Measurements from ENCODE around the gene EPYC. TPM values are rescaled to one million over a fixed set of nuclear protein-coding genes. Genes with fewer than 3 reads are reported as not detected.
A peak's percentile ranks its signal among the peaks of the same experiment; 100 is the strongest.

The EPYC gene
- total RNA-seq, 2 experiments from 2014 or later = not detected

DNA sequence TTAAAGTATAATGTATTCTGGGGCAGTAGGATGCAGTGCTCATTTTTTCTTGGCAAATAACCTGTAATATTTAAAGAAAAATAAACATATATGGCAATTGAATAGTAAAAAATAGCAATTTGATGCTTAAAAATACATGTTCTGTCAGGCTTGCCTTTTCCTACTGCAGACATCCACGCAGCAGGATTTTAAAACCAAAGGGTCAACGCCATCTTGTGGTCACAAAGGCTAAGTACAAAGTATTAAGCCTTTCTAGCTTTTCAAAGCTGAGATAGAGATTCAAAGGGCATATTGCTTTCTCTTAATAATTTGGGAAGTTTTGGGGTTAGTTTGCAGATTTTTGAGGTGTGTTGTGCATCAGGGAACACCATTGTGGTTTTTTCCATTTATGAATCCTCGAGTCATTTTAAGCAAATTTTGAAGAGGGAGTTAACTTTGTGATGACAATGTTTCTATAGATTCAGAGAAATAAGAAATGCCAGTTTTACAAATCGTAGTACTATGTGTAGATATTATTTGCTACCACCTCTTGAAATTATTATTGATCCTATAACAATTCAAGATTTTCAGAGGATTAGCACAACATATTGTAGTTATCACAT is 45.1 kb downstream of the EPYC start:
- H3K27ac Mint-ChIP-seq = no peak overlapping the region
- H3K27me3 Mint-ChIP-seq = peaks cover 6% of the 10 kb centered on the region
- no peak for DNase-seq
- H3K4me1 Mint-ChIP-seq = no peaks in the 10 kb centered on the region
- H3K36me3 Mint-ChIP-seq = no peaks in the 10 kb centered on the region
- H3K9me3 Mint-ChIP-seq = no peaks in the 10 kb centered on the region
- no peak overlapping the region for H3K4me3 Mint-ChIP-seq
- POLR2A ChIA-PET = no interaction called here
- peak; percentile 56 for ATAC-seq (ENCODE audit: low read depth)

DNA sequence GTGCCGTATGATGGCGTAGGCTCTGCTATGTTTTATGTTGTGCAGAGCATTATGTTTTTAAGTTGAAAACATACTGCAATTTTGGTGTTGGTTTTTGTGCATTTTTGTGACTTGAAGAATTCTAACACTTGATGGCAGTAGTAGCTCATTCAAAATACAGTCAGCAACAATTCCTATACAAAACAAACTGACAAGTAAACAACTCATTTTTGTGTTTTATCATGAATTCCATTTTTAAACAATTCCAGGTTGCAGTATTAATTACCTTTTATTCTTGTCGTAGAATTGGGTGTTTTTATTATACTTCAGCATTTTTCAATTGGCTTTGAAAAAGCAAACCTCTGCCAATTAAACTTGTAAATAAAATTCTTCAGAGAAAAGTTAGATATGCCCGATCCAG is 45.7 kb downstream of the EPYC start:
- POLR2A ChIA-PET = no interaction called here
- Mint-ChIP-seq H3K9me3 (no peaks in the 10 kb centered on the region), H3K36me3 (no peaks in the 10 kb centered on the region), H3K27ac (no peak overlapping the region), H3K4me3 (no peak overlapping the region), H3K27me3 (peaks cover 6% of the 10 kb centered on the region), H3K4me1 (no peaks in the 10 kb centered on the region)
- ATAC-seq (ENCODE audit: low read depth) (no peak), DNase-seq (no peak)

GRCh38 chr12:90958347-90958746 is 46.4 kb downstream of the EPYC start:
- H3K9me3 Mint-ChIP-seq = no peaks in the 10 kb centered on the region
- H3K36me3 Mint-ChIP-seq = no peaks in the 10 kb centered on the region
- POLR2A ChIA-PET = no interaction called here
- no peak overlapping the region for H3K4me3 Mint-ChIP-seq
- no peak overlapping the region for H3K27ac Mint-ChIP-seq
- DNase-seq (no peak), ATAC-seq (ENCODE audit: low read depth) (no peak)
- peaks cover 2% of the 10 kb centered on the region for H3K4me1 Mint-ChIP-seq
- H3K27me3 Mint-ChIP-seq = peaks cover 6% of the 10 kb centered on the region

GRCh38 chr12:90954921-90955320 is 49.9 kb downstream of the EPYC start, which contains the start of gene CCER1:
CCER1 (minus strand) TSS chr12:90955176; CDS start chr12:90954742, 434 bp downstream.
- POLR2A ChIA-PET = no interaction called here
- H3K27ac Mint-ChIP-seq = no peak within 1 kb of the TSS
- ATAC-seq (ENCODE audit: low read depth) (no peak), DNase-seq (no peak)
- H3K9me3 Mint-ChIP-seq = no peaks in the 10 kb centered on the region
- H3K27me3 Mint-ChIP-seq = peaks cover 11% of the 10 kb centered on the region
- H3K4me1 Mint-ChIP-seq = peaks cover 2% of the 10 kb centered on the region
- no peak within 1 kb of the TSS for H3K4me3 Mint-ChIP-seq
- H3K36me3 Mint-ChIP-seq = no peaks in the 10 kb centered on the region

DNA sequence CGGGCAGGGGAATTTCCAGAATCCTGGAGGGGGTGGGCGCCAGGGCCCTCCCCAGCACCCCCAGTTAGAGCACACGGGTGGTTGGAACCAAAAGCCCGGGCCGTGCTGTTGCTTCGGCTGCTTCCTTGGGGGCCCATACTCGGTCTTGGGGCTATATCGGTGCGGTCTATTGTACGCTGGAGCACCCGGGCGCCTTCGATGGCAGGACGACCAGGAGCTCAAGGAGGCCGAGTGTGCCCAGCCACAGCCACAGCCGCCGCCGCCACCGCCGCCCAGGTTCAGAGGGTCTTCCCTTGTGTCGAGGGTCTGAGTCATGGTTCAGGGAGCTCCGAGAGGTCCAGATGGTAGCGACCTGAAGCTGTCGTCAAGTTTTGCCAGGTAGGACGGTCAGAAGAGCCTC is 50.3 kb downstream of the EPYC start:
- Mint-ChIP-seq H3K36me3 (no peaks in the 10 kb centered on the region), H3K4me3 (no peak overlapping the region), H3K9me3 (no peaks in the 10 kb centered on the region), H3K27ac (no peak overlapping the region), H3K4me1 (peaks cover 2% of the 10 kb centered on the region), H3K27me3 (peaks cover 9% of the 10 kb centered on the region)
- POLR2A ChIA-PET = no interaction called here
- no peak for ATAC-seq (ENCODE audit: low read depth)
- no peak for DNase-seq

- Mint-ChIP-seq H3K27ac (no peak overlapping the region), H3K4me3 (no peak overlapping the region), H3K27me3 (peaks cover 9% of the 10 kb centered on the region), H3K36me3 (no peaks in the 10 kb centered on the region), H3K9me3 (no peaks in the 10 kb centered on the region), H3K4me1 (peaks cover 2% of the 10 kb centered on the region)
- DNase-seq (no peak), ATAC-seq (ENCODE audit: low read depth) (no peak)
- POLR2A ChIA-PET = no interaction called here
Observed at GRCh38 chr12:90953956-90954421, 50.8 kb downstream of the EPYC start.

GRCh38 chr12:90951432-90952105 is 53.2 kb downstream of the EPYC start:
- peaks cover 9% of the 10 kb centered on the region for H3K27me3 Mint-ChIP-seq
- no peak for ATAC-seq (ENCODE audit: low read depth)
- peaks cover 2% of the 10 kb centered on the region for H3K4me1 Mint-ChIP-seq
- H3K36me3 Mint-ChIP-seq = no peaks in the 10 kb centered on the region
- H3K27ac Mint-ChIP-seq = no peak overlapping the region
- POLR2A ChIA-PET = no interaction called here
- no peaks in the 10 kb centered on the region for H3K9me3 Mint-ChIP-seq
- DNase-seq = no peak
- H3K4me3 Mint-ChIP-seq = no peak overlapping the region

- Mint-ChIP-seq H3K4me1 (no peaks in the 10 kb centered on the region), H3K4me3 (no peak overlapping the region)
- POLR2A ChIA-PET = no interaction called here
Observed at GRCh38 chr12:90947869-90948268, 56.9 kb downstream of the EPYC start.

GRCh38 chr12:90945070-90945649 is 59.6 kb downstream of the EPYC start:
- Mint-ChIP-seq H3K4me1 (no peaks in the 10 kb centered on the region), H3K36me3 (no peaks in the 10 kb centered on the region), H3K27ac (no peak overlapping the region), H3K27me3 (peaks cover 3% of the 10 kb centered on the region), H3K4me3 (no peak overlapping the region), H3K9me3 (no peaks in the 10 kb centered on the region)
- no peak for ATAC-seq (ENCODE audit: low read depth)
- POLR2A ChIA-PET = no interaction called here
- no peak for DNase-seq

More at GRCh38 chr12:90947869-90948268, 56.9 kb downstream of the EPYC start:
- Mint-ChIP-seq H3K27me3 (peaks cover 9% of the 10 kb centered on the region), H3K36me3 (no peaks in the 10 kb centered on the region), H3K9me3 (no peaks in the 10 kb centered on the region), H3K27ac (no peak overlapping the region)
- no peak for ATAC-seq (ENCODE audit: low read depth)
- no peak for DNase-seq

GRCh38 chr12:90943255-90943654 is 61.5 kb downstream of the EPYC start:
- no peak overlapping the region for H3K4me3 Mint-ChIP-seq
- peaks cover 7% of the 10 kb centered on the region for H3K27me3 Mint-ChIP-seq
- no peak for ATAC-seq (ENCODE audit: low read depth)

DNA sequence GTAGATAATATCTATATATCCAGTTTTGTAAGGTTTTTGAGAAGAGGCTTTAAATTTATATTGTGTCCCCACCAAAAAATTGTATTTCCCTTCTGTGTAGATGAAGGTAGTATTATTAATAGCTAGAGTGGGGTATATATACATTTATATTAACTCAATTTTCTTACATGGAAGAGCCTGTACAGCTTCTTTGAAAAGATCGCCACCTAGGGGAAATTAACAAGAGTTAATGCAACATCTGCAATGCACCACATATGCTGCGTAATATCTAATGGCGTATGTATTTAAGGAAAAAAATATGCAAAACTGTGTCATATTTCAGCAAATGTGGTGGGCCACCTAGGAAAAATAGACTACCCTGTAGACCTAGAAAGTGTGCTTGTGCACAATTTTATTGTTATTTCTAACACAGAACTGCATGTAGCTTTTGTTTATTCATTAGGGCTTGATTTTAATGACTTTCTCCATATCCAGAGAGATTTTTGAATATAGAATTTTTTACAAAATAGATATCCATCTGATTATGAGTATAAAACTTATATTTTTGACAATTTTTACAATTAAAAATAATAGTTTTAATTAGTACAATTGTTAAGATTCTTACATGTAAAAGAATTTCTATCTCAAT is 63.8 kb downstream of the EPYC start:
- DNase-seq (no peak), ATAC-seq (ENCODE audit: low read depth) (no peak)
- H3K4me1 Mint-ChIP-seq = no peaks in the 10 kb centered on the region
- no peak overlapping the region for H3K4me3 Mint-ChIP-seq
- POLR2A ChIA-PET = no interaction called here
- no peak overlapping the region for H3K27ac Mint-ChIP-seq
- H3K9me3 Mint-ChIP-seq = no peaks in the 10 kb centered on the region
- no peaks in the 10 kb centered on the region for H3K36me3 Mint-ChIP-seq
- peaks cover 8% of the 10 kb centered on the region for H3K27me3 Mint-ChIP-seq

More at GRCh38 chr12:90943255-90943654, 61.5 kb downstream of the EPYC start:
- H3K27ac Mint-ChIP-seq = no peak overlapping the region
- DNase-seq = no peak
- H3K36me3 Mint-ChIP-seq = no peaks in the 10 kb centered on the region
- H3K9me3 Mint-ChIP-seq = no peaks in the 10 kb centered on the region
- POLR2A ChIA-PET = no interaction called here
- no peaks in the 10 kb centered on the region for H3K4me1 Mint-ChIP-seq

DNA sequence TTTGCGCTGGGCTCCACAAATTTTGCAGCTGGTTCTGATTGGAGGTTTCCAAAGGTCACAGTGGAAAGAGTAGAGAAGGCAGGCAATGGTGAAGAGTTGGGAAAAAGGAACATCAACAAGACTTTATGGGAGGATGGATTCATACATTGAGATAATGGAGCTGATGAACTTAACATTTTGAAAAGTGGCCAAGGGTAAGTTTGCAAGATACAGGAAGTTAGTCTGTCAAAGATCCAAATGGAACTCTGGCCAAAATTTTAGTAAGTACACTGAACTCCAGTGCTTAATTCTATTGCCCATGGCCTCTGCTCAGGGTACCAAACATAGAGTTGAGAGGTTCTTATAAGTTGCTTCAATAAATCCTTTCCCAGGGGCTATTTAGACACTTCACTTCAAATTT is 65.4 kb downstream of the EPYC start:
- Mint-ChIP-seq H3K9me3 (no peaks in the 10 kb centered on the region), H3K27me3 (peaks cover 10% of the 10 kb centered on the region), H3K4me1 (no peaks in the 10 kb centered on the region), H3K36me3 (no peaks in the 10 kb centered on the region), H3K27ac (no peak overlapping the region), H3K4me3 (no peak overlapping the region)
- POLR2A ChIA-PET = no interaction called here
- ATAC-seq (ENCODE audit: low read depth) (no peak), DNase-seq (no peak)

- POLR2A ChIA-PET = no interaction called here
- Mint-ChIP-seq H3K36me3 (no peaks in the 10 kb centered on the region), H3K9me3 (no peaks in the 10 kb centered on the region), H3K27ac (no peak overlapping the region), H3K27me3 (peaks cover 14% of the 10 kb centered on the region), H3K4me1 (no peaks in the 10 kb centered on the region), H3K4me3 (no peak overlapping the region)
- DNase-seq (no peak), ATAC-seq (ENCODE audit: low read depth) (no peak)
Observed at GRCh38 chr12:90938451-90938850, 66.3 kb downstream of the EPYC start.

DNA sequence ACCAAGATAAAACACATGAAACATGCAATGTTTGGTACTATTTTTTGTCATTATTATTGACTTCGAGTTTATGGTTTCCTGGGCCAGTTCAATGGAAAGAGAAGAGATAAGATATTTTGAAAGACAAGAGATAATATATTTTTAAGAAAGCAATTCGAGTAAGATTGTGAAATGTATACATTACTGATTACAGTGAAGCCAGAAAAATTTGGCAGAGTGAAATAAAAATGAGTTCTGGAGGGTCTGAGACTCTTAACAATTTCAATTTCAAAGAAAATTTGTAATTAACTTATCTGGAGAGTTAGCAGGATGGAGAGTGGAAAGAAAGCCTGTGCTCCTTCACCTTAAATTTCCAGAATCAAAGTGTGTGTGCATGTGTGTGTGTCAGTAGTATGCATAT is 67.1 kb downstream of the EPYC start:
- no peak overlapping the region for H3K27ac Mint-ChIP-seq
- ATAC-seq (ENCODE audit: low read depth) = no peak
- H3K27me3 Mint-ChIP-seq = peaks cover 13% of the 10 kb centered on the region
- H3K36me3 Mint-ChIP-seq = no peaks in the 10 kb centered on the region
- no peak overlapping the region for H3K4me3 Mint-ChIP-seq
- POLR2A ChIA-PET = no interaction called here
- DNase-seq = no peak
- no peaks in the 10 kb centered on the region for H3K4me1 Mint-ChIP-seq
- no peaks in the 10 kb centered on the region for H3K9me3 Mint-ChIP-seq

All from activated naive CD8-positive, alpha-beta T cell treated with anti-CD3 and anti-CD28 coated beads, Interleukin-2, amount 10 ng/mL, durations not matched to agents 7 days and 5 days (primary cell).